Kidney (tissue), 14 donors: ENCODE data around the gene ASTL. TPM values are rescaled to one million over a fixed set of nuclear protein-coding genes. Genes with fewer than 3 reads are reported as not detected.

Experiments used
- DNase-seq, 5 donors: peaks; one replicate each; pipeline ENCODE4 v3.0.0-alpha.2; 2013 to 2020
- FAIRE-seq: peaks from 2 replicates; lab custom pipeline; 2012; peaks lifted over from hg19 to GRCh38; lab: Jason Lieb, UNC
- H3K27ac ChIP-seq, 2 donors: one replicate each; pipeline ENCODE4 v1.7.0; 2013; ENCODE audit warnings: low read depth in 2 of 2, low read length in 2 of 2, inconsistent platforms in 1 of 2
- H3K27me3 ChIP-seq: one replicate; pipeline ENCODE4 v1.7.1; 2013; ENCODE audit warnings: low read length, inconsistent platforms; ENCODE audit not compliant: control insufficient read depth, insufficient read depth
- H3K36me3 ChIP-seq, 3 donors: one replicate each; pipeline versions ENCODE4 v1.7.0 to v1.7.1; 2013; ENCODE audit warnings: low read length in 3 of 3, control low read depth in 1 of 3, inconsistent platforms in 1 of 3; ENCODE audit not compliant: insufficient read depth in 3 of 3, control insufficient read depth in 2 of 3
- H3K4me1 ChIP-seq, 3 donors: one replicate each; pipeline versions ENCODE4 v1.7.0 to v1.7.1; 2013; ENCODE audit warnings: low read length in 3 of 3, inconsistent platforms in 1 of 3, low read depth in 1 of 3; ENCODE audit not compliant: control insufficient read depth in 2 of 3, insufficient read depth in 2 of 3
- H3K4me3 ChIP-seq, 3 donors: one replicate each; pipeline versions ENCODE4 v1.7.0 to v1.8.1; 2013; ENCODE audit warnings: low read length in 3 of 3, control low read depth in 1 of 3, inconsistent platforms in 1 of 3
- H3K9ac ChIP-seq, 3 donors: one replicate each; pipeline versions ENCODE4 v1.7.0 to v1.7.1; 2013; ENCODE audit warnings: low read length in 3 of 3, control low read depth in 1 of 3, inconsistent platforms in 1 of 3
- H3K9me3 ChIP-seq, 3 donors: one replicate each; pipeline versions ENCODE4 v1.7.0 to v1.7.1; 2013; ENCODE audit warnings: low read length in 3 of 3, control low read depth in 1 of 3, inconsistent platforms in 1 of 3; ENCODE audit not compliant: control insufficient read depth in 2 of 3, insufficient read depth in 1 of 3
- intact Hi-C: fragments of 100-400 bp; cut with DNase I; formaldehyde crosslinking; loops from one replicate; pipeline ENCODE4 v1.11.1; 2022
- polyA plus RNA-seq: library from polyadenylated mRNA; stranded (reverse); fragments of 350-450 nt; fragmentation: Illumina TruSeq; extraction: RNeasy Lipid Tissue Mini Kit (QIAGEN cat#74804); gene quantifications from one replicate; pipeline ENCODE4 v1.2.3, GENCODE V29; 2014; ENCODE audit warnings: low read depth, low replicate concordance; ENCODE audit not compliant: insufficient read depth
- total RNA-seq: library from RNA; stranded (reverse); fragmentation: NEBNext Ultra II Directional; extraction: Animal tissue kit (Norgen Biotek cat#: 25700); gene quantifications from one replicate; pipeline ENCODE4 v1.2.1, GENCODE V29; 2021
- TF ChIP-seq, protein P1 (sequence below): IDR thresholded peaks from 3 replicates; pipeline ENCODE4 v1.5.1; 2012; ENCODE audit warnings: mild to moderate bottlenecking, moderate library complexity, borderline replicate concordance; ENCODE audit not compliant: insufficient read depth; ENCODE audit errors: extremely low read depth
- donor health status: control.
- donor health status: control.
- donor health status: control.
- donor health status: control.
- donor health status: control.
- donor health status: DM: yes; HTN: yes; CAD: no.
- donor health status: Normal renal cell carcinoma (clear cell type).

ASTL gene
- total and polyA plus RNA-seq, 2 donors from 2014 or later, result not detected

DNA sequence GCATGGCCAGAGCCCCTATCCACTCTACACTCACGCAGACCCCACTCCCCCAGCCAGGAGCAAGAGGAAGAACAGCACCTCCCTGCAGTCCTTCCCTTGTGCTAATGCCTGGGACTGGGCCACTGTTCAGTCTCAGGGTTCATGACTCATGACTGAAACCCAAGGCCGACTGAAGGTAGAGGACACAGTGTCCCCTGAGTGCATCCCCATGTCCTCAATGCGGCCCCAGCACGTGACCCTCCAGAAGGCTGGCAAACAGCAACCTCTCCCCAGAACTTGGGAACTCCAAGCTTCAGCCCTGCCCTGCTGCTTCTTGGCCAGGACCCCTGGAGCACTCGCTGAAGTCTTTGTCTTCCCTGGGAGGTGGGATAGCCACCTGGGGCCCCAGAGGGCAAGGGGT, 15.9 kb downstream of the ASTL start:
- no peaks in the 10 kb centered on the region for H3K36me3 ChIP-seq
- H3K9me3 ChIP-seq, result no peaks in the 10 kb centered on the region
- H3K9ac ChIP-seq, result no peak overlapping the region
- FAIRE-seq (no peak), DNase-seq (peak in 1 of 5 donors; percentile 50)
- H3K27ac ChIP-seq, result no peak overlapping the region
- H3K4me1 ChIP-seq, result peaks cover 0 to 1% (median 0%) of the 10 kb centered on the region in 3 donors
- no peak overlapping the region for H3K4me3 ChIP-seq
- TF ChIP-seq, protein P1, sequence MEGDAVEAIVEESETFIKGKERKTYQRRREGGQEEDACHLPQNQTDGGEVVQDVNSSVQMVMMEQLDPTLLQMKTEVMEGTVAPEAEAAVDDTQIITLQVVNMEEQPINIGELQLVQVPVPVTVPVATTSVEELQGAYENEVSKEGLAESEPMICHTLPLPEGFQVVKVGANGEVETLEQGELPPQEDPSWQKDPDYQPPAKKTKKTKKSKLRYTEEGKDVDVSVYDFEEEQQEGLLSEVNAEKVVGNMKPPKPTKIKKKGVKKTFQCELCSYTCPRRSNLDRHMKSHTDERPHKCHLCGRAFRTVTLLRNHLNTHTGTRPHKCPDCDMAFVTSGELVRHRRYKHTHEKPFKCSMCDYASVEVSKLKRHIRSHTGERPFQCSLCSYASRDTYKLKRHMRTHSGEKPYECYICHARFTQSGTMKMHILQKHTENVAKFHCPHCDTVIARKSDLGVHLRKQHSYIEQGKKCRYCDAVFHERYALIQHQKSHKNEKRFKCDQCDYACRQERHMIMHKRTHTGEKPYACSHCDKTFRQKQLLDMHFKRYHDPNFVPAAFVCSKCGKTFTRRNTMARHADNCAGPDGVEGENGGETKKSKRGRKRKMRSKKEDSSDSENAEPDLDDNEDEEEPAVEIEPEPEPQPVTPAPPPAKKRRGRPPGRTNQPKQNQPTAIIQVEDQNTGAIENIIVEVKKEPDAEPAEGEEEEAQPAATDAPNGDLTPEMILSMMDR, result no peak
- H3K27me3 ChIP-seq, result no peaks in the 10 kb centered on the region
- intact Hi-C loops, result no loop called here

DNA sequence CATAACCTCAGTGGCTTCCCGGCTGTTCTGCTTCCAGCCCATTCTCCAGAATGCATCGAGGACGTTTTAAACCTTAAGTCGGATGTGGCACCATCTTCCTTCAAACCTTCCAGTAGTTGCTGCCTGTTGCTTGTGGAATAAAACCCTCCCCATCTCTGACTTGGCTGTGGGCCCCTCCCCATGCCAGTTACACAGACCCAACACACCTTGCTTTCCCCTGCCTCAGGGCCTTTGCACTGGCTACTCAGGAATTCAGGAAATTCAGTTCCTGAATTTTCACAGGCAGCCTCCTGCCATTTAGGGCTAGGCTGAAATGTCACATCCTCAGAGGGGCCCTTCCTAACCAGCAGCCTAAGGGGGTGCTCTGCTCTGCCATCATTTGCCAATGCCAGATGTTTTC, 16.9 kb downstream of the ASTL start:
- Histone ChIP-seq H3K27me3 (no peaks in the 10 kb centered on the region), H3K27ac (no peak overlapping the region), H3K4me3 (no peak overlapping the region), H3K9ac (no peak overlapping the region), H3K36me3 (no peaks in the 10 kb centered on the region), H3K9me3 (no peaks in the 10 kb centered on the region), H3K4me1 (peaks cover 0 to 5% (median 0%) of the 10 kb centered on the region in 3 donors)
- intact Hi-C loops, result no loop called here
- DNase-seq, result no peak
- FAIRE-seq, result no peak
- TF ChIP-seq, protein P1, result no peak

- FAIRE-seq, result no peak
These were observed 17.3 kb downstream of the ASTL start for GRCh38 chr2:96120991-96121390.

More at GRCh38 chr2:96120991-96121390, 17.3 kb downstream of the ASTL start:
- DNase-seq, result peak in 1 of 5 donors; percentile 18
- Histone ChIP-seq H3K9ac (no peak overlapping the region), H3K36me3 (no peaks in the 10 kb centered on the region), H3K27me3 (no peaks in the 10 kb centered on the region), H3K4me1 (peaks cover 0 to 7% (median 0%) of the 10 kb centered on the region in 3 donors), H3K4me3 (no peak overlapping the region), H3K27ac (no peak overlapping the region), H3K9me3 (no peaks in the 10 kb centered on the region)
- intact Hi-C loops, result no loop called here
- TF ChIP-seq, protein P1, result no peak
